ENCODE results near the gene PAPPA.

DNA sequence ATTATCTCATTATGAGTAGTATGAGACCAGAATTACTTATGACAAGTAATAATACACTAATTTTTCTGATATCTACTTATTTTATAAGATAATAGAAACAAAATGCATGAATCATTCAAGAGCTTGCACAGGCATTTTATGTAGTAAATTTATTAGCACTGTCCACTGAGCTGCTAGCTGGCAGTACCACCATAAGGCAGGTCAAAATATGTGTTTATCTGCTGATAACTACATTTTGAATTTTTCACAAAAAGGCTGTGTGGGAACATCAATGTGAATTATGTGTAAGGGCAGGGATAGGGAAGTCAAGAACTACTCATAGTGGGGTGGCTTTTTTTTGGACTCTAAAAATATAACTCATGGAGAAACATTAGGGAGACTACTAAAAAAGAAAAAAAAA lies 249.6 kb downstream of the PAPPA start:
- TF ChIP-seq POLR2A (IDR thresholded peaks at IDR 0.05) (no peak), CTCF (IDR thresholded peaks at IDR 0.05) (no peak)
